Prostate gland (tissue), 2 donors: Measurements from ENCODE around the gene MYCT1. TPM values are rescaled to one million over a fixed set of nuclear protein-coding genes. Genes with fewer than 3 reads are reported as not detected.
"Not testable (repeated sequence)": the region's sequence is repeated elsewhere in the genome, so short reads cannot be mapped to it uniquely, and the experiment has no call there.

ENCODE experiments used
- DNase-seq: peaks from one replicate; pipeline ENCODE4 v3.0.0-alpha.2; 2019; ENCODE audit warnings: low spot score
- H3K27ac ChIP-seq, 2 donors: fragments of 200-600 bp; sonication (generic); 2 replicates each; pipeline ENCODE4 v1.5.1; 2017 to 2019
- H3K27me3 ChIP-seq: fragments of 200-600 bp; sonication (generic); replicated peaks from 2 replicates; pipeline ENCODE4 v1.5.1; 2019; ENCODE audit not compliant: insufficient read depth
- H3K36me3 ChIP-seq, 2 donors: fragments of 200-600 bp; sonication (generic); 1 replicate in 1 of 2; 2 replicates in 1 of 2; pipeline versions ENCODE4 v1.5.1 to v1.8.1; 2017 to 2019
- H3K4me1 ChIP-seq: fragments of 200-600 bp; sonication (generic); replicated peaks from 2 replicates; pipeline ENCODE4 v1.5.1; 2019
- H3K4me3 ChIP-seq, 2 donors: fragments of 200-600 bp; sonication (generic); 2 replicates each; pipeline ENCODE4 v1.5.1; 2017 to 2019
- H3K9me3 ChIP-seq: fragments of 200-600 bp; sonication (generic); 2 replicates; pipeline ENCODE4 v1.5.1; 2017
- CTCF ChIP-seq, 4 experiments: fragments of 200-600 bp in 2 of 4; fragments of 450-650 bp in 2 of 4; sonication (generic) in 2 of 4; IDR thresholded peaks; 1 replicate in 3 of 4; 2 replicates in 1 of 4; pipeline ENCODE4 v1.5.1; 2016 to 2019; ENCODE audit warnings: antibody characterized with exemption in 4 of 4, mild to moderate bottlenecking in 2 of 4, moderate library complexity in 2 of 4
- POLR2A ChIP-seq: fragments of 450-650 bp; IDR thresholded peaks from one replicate; pipeline ENCODE4 v1.6.1; 2016; ENCODE audit warnings: antibody characterized with exemption, mild to moderate bottlenecking
- POLR2AphosphoS5 ChIP-seq: sonication (generic); formaldehyde crosslinking; IDR thresholded peaks from one replicate; pipeline ENCODE4 v1.6.1; 2017; ENCODE audit warnings: antibody characterized with exemption
- WGBS: methylation state at CpG from one replicate; pipeline ENCODE4 v1.1.5; 2018; 5-methylcytosine and 5-hydroxymethylcytosine counted together
- intact Hi-C: fragments of 100-400 bp; cut with DNase I; formaldehyde crosslinking; loops from one replicate; pipeline ENCODE4 v1.14.2; 2022
- total RNA-seq, 2 donors: library from RNA; depleted of rRNA; stranded (reverse); fragments of >200 nt; gene quantifications; one replicate each; pipeline ENCODE4 v1.1.0, GENCODE V29; 2016

Gene MYCT1
- total RNA-seq, 2 donors from 2014 or later: 5.0 to 7.3 TPM

GRCh38 chr6:152671171-152671570 is 26.5 kb upstream of the MYCT1 start:
- Histone ChIP-seq H3K27me3 (no peaks in the 10 kb centered on the region), H3K4me1 (no peaks in the 10 kb centered on the region), H3K9me3 (no peaks in the 10 kb centered on the region), H3K36me3 (no peaks in the 10 kb centered on the region), H3K4me3 (no peak overlapping the region), H3K27ac (no peak overlapping the region)
- no peak for DNase-seq
- no peak for TF ChIP-seq POLR2A
- TF ChIP-seq POLR2AphosphoS5: no peak
- TF ChIP-seq CTCF (IDR thresholded peaks at IDR 0.05): no peak
- WGBS: 61% methylated on average over 4 of the region's 4 CpGs
- intact Hi-C loops: loop anchor here (10.0 kb wide), 1 partner anchor 116 kb away; no protein-coding TSS in a partner anchor

GRCh38 chr6:152673236-152673635 is 24.5 kb upstream of the MYCT1 start:
- intact Hi-C loops: loop anchor here (10.0 kb wide), 1 partner anchor 118 kb away; no protein-coding TSS in a partner anchor
- H3K4me3 ChIP-seq: no peak overlapping the region
- no peak for DNase-seq
- TF ChIP-seq POLR2A (no peak), CTCF (IDR thresholded peaks at IDR 0.05) (no peak), POLR2AphosphoS5 (no peak)
- no peaks in the 10 kb centered on the region for H3K9me3 ChIP-seq
- H3K4me1 ChIP-seq: no peaks in the 10 kb centered on the region
- no peaks in the 10 kb centered on the region for H3K27me3 ChIP-seq
- no peak overlapping the region for H3K27ac ChIP-seq
- no peaks in the 10 kb centered on the region for H3K36me3 ChIP-seq

GRCh38 chr6:152680151-152680550 is 17.5 kb upstream of the MYCT1 start:
- H3K36me3 ChIP-seq: no peaks in the 10 kb centered on the region
- TF ChIP-seq POLR2A (no peak), CTCF (IDR thresholded peaks at IDR 0.05) (no peak)
- DNase-seq: no peak
- H3K9me3 ChIP-seq: no peaks in the 10 kb centered on the region
- H3K4me3 ChIP-seq: no peak overlapping the region
- no peak overlapping the region for H3K27ac ChIP-seq
- no peaks in the 10 kb centered on the region for H3K27me3 ChIP-seq
- intact Hi-C loops: no loop called here
- H3K4me1 ChIP-seq: no peaks in the 10 kb centered on the region
- 96% methylated on average over 1 of the region's 1 CpG for WGBS

- Histone ChIP-seq H3K9me3 (no peaks in the 10 kb centered on the region), H3K36me3 (no peaks in the 10 kb centered on the region), H3K27ac (no peak overlapping the region), H3K4me1 (no peaks in the 10 kb centered on the region), H3K4me3 (no peak overlapping the region), H3K27me3 (no peaks in the 10 kb centered on the region)
- TF ChIP-seq CTCF (IDR thresholded peaks at IDR 0.05) (no peak), POLR2AphosphoS5 (no peak), POLR2A (no peak)
- intact Hi-C loops: no loop called here
- no peak for DNase-seq
- WGBS: 24% methylated on average over 3 of the region's 3 CpGs
These were observed 16.7 kb upstream of the MYCT1 start for GRCh38 chr6:152680879-152681517.

- TF ChIP-seq POLR2AphosphoS5 (no peak), CTCF (IDR thresholded peaks at IDR 0.05) (no peak), POLR2A (no peak)
- no peak overlapping the region for H3K4me3 ChIP-seq
- 45% methylated on average over 8 of the region's 8 CpGs for WGBS
- intact Hi-C loops: no loop called here
- no peaks in the 10 kb centered on the region for H3K27me3 ChIP-seq
- no peaks in the 10 kb centered on the region for H3K36me3 ChIP-seq
- H3K4me1 ChIP-seq: no peaks in the 10 kb centered on the region
- no peaks in the 10 kb centered on the region for H3K9me3 ChIP-seq
- DNase-seq: no peak
- H3K27ac ChIP-seq: no peak overlapping the region
These were observed 15.6 kb upstream of the MYCT1 start for GRCh38 chr6:152682141-152682540.

GRCh38 chr6:152682935-152683334 is 14.8 kb upstream of the MYCT1 start:
- H3K9me3 ChIP-seq, DNase-seq, H3K4me3 ChIP-seq, H3K4me1 ChIP-seq, intact Hi-C loops, H3K36me3 ChIP-seq, H3K27me3 ChIP-seq, H3K27ac ChIP-seq: not testable (repeated sequence)
- WGBS: 49% methylated on average over 8 of the region's 8 CpGs
